CD4-positive, alpha-beta T cell treated with Interleukin-1 beta for 1 hour (primary cell): Measurements from ENCODE around the gene PELI2.

ENCODE experiments used
- DNase-seq, 2 donors: peaks; one replicate each; pipeline ENCODE4 v3.0.0-alpha.2; 2020 to 2022

Gene PELI2, protein sequence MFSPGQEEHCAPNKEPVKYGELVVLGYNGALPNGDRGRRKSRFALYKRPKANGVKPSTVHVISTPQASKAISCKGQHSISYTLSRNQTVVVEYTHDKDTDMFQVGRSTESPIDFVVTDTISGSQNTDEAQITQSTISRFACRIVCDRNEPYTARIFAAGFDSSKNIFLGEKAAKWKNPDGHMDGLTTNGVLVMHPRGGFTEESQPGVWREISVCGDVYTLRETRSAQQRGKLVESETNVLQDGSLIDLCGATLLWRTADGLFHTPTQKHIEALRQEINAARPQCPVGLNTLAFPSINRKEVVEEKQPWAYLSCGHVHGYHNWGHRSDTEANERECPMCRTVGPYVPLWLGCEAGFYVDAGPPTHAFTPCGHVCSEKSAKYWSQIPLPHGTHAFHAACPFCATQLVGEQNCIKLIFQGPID

DNA sequence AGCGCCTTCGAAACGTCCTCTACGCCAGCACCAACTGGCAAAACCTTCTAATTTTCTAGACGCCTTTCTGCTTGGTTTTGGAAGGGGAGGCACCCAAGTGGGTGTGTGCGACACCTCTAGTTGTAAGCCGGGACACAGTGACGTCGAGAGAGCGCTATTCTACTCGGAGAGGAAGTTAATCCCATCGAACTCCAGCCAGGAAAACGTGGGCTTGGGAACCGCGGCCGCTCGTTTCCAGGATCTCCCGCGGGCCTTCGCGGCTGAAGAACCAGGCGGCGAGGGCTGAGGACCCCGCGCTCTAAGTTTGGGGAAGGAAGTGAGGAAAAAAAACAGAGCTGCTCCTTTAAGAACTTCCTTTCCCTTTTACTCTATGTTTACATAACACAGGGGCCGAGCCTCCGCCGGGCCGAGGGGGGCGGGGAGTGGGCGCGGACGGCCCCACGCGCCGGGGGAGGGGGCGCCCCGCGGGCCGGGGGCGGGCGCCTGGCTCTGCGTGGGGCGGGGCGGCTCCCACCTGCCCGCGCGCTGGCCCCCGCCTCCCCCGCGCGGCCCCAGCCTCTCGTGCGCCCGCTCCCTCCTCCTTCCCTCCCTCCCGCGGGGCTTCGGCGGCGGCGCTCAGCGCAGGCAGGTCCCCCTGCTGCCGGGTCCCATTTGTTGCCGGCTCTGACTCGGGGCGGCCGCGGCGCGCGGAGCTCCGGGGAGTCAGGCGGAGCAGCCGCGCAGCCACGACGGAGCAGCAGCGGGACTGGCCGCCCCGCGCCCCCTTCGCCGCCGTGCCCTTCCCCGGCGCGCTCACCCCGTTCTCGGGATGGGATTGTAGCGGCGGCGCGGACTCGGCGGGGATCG lies at the start of gene PELI2:
Gene PELI2 (plus strand): TSS at position 647 of the 846 bp plus-strand sequence. CDS start 250 bp downstream, outside the sequence.
- peak; percentile 84 to 90 for DNase-seq

DNA sequence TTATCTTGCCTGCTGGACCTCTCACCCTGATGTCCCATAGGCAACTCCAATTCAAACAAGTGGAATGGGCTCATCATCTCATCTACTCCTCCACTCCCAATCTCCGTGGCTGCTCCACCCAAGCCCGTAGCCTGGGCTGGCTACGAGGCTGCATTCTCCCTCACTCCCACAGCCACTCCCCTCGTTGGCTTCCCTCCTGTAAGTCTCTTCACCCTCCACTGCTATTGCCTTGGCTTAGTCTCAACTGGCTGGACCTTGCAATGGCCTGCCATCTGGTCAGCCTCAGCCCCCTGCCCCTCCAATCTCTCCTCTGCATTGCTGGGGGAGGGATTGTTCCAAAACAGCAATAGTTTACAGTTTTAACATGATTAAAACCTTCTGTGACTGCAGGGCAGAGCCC lies 44.4 kb upstream of the PELI2 start:
- DNase-seq: no peak

DNA sequence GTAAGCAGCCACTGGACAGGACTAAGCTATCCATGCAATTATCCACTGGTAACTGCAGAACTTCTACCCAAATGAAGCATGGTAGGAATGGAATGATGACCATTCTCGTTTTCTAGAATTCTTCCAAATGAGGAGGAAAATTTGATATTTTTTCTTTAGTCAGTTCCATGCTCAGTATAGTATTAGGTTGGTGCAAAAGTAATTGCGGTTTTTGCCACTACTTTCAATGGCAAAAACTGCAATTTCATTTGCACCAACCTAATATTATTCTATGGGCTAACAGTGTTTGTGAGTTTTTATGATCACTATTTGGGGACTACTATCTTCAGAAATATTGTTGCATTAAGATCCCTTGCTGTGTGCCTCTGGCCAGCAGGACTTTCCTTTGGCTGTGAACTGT lies 42.9 kb upstream of the PELI2 start:
- DNase-seq: no peak

DNA sequence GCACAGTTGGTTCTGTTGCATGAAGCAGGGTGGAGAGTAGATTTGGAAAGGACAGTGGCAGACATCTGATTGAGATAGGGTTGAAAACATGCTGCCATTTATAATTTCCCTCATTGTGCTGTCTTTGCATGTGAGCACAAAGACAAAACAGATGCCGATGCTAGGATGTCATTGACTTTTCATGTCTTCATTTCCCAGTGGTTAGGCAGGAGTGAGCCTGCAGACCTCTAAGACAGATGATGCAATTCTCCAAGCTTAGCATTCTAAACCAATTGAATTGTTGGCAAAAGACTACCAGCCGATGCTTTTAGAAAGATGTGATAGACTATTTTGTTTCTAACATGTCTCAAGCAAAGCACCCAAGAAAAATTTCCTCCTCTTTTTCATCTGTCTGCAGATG lies 37.1 kb upstream of the PELI2 start:
- no peak for DNase-seq

DNA sequence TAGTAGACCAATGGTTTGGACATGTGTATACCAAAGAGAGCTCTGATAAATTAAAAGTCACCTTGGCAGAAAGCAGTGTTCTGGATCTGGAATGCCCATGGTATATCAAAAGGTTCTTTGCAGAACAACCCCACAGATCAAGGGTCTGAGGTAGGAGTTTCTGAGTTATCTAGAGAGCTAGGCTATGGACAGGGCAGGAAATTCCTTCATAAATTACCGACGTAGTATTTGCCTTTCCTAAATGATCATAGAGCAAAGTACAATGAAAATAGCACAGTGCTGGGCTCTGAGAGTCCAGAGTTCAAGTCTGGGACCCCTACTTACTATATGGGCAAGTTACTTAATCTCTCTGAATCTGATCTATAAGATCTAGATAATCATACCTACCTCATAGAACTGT lies 35.3 kb upstream of the PELI2 start:
- DNase-seq: no peak

DNA sequence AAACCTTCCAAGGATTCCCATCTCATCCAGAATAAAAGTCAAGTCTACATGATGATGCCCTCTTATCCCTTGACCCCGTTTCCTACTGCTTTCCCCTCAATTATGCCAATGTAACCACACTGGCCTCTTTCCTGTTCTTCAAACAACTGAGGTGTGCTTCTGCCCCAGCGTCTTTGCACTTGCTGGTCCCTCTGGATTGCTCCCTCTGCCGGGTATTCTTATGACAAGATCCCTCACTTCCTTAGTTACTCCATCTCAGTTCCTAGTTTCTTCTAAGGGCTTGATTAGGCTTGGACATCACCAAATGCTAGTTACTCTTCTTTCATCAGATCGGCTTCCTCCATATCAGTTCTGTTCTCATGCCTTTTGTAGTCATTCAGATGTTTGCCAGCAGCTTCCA lies 32.7 kb upstream of the PELI2 start:
- no peak for DNase-seq

DNA sequence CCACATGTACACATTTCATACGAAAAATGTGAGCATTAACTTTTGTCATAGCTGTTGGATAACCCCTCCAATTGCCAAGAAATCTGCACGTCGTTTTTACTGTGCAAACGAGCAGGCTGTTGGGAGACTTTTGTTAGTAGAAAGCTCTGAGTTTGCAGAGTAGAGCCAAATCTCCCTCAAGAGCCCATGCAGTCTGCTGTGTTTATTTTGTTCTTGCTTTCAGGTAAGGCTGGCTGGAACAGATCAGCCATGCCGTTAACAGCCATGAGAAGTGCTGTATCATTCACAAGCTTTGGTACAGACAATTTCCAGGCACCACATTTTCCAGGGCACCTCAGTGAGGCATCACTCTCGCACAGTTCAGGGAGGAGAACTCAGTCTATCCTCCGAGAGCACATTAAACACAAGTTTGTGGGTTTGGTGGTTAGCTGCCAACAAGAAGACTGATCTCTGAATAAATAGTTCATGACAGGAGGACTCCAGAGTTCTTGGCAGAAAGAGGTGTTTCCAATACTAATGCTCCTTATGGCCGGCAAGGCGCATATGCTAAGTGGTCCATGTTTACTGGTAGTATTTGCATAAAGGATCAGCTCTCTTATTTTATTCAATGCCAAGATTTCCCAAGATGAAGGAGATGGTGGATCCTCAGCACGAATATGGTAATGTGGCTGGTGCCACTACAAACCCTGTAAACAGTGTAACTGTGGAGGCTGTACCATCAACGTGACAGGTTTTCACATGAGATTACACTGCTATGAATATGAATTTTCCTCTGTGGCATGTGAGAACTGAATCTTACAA lies 30.3 kb upstream of the PELI2 start:
- no peak for DNase-seq

DNA sequence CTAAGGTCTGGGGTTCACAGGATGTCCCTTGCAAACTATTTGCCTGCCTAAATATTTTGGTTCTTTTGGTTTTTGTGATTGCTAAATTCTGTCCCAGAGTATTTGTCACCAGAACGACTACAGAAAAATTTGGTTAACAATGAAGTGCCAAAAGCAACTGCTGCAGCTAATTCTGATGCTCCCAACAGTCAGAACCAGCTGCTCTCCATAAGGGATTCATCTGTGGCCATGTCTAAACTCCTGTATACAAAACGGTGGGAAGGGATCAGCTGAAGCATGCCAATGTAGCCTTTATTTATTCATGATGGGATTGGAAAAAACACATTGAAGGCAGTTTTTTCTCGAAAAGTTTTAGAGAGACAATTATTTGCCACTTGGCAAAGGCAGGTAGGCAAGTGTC lies 29.3 kb upstream of the PELI2 start:
- DNase-seq: no peak

DNA sequence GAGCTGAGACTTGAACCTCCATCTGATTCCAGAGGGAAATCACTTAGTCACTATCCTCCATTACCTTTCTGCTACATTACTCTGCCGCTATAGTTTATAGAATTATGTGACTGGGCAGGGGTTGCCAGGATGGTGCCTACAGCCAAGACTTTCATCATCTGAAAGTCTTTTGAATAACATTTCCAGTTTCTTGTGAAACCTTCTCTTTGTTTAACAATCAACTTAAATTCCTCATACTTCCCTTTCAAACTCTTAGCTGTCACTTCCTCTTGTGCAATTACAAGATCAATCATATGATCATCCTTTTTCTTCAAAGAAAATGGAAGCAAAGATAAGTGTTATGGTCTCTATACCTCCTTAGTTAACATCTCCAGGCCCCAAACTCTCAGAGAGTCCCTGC lies 25.4 kb upstream of the PELI2 start:
- DNase-seq: peak in 1 of 2 donors; percentile 27

DNA sequence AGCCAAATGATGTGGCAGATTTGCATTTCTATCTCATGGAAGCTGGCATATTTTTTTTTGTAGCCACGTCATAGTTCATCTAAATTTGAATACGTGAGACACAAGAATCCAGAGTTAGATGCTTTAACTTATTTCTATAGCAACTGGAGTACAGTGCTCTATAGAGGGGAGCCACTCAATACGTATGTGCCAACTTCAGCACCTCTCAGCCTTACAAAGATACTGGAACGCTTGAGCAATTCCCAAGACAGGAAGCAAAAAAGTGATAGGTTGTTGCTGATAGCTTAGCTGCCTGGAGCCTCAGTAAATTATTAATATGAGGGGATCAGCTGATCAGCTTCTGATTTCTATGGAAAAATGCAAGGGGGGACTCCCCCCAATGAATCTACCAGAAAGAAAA lies 24.1 kb upstream of the PELI2 start:
- DNase-seq: no peak

DNA sequence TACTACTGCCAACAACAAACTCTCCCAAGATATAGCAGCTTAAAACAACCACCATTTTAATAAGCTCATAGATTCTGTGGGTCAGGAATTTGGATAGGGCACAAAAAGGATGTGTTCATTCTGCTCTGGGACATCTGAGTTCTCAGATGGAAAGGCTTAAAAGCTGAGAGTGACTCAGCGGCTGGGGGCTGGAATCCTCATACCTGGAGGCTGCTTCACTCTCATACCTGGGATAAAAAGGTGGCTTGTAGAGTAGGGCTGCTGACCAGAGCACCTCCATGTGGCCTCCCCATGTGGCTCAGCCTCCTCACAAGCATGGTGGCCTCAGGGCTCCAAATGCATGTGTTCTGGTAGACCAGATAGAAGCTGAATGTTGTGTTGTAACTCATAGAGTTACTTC lies 20.2 kb upstream of the PELI2 start:
- no peak for DNase-seq

DNA sequence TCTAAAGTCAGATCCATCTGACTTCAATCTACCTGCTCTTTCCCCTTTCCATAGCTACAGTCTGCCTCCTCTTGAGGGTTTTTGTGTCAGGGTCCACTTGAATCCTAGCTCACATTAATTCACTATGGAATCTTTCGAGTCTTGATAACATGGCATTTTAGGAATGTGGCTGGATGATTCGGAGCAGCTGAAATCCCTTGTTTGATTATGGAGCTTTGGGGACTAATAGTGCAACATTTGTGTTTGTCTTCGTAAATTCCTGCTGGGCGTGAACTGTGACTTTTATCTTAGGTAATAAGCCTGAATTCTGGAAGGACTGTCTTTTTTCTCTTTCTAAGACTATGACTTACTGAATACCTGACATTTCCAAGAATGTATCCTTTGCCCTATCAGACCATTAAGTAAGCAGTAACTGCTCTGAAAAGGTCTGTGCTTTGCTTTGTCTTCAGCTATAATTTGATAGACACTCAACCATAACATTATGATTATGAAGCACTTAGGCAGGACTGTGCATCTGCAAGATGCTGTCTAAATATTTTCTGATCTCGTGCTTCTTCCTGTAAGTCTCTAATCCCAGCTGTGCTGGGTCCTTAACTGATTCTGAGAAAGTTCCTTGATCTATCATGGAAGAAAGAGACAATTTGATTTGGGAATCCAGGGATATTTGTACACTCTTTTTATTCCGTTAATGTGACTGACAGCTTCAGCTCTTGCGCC lies 19.0 kb upstream of the PELI2 start:
- no peak for DNase-seq

DNA sequence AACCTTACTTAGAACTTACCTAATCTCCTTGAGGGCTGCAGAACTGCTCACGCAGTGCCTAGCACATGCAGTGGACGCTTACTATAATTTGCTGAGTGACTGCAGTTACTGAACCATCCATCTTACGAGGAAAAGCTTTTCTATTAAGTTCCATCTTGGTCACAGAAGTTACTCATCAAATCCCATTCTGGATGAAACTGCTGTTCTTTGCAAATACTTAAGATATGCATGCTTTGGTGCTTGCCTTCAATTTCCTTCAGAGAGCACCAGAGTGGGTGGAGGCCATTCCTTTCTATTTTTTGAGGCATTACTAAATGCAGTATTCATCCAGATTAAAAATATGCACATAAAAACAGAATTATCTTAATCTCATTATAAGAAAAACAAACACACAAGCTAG lies 17.7 kb upstream of the PELI2 start:
- no peak for DNase-seq

DNA sequence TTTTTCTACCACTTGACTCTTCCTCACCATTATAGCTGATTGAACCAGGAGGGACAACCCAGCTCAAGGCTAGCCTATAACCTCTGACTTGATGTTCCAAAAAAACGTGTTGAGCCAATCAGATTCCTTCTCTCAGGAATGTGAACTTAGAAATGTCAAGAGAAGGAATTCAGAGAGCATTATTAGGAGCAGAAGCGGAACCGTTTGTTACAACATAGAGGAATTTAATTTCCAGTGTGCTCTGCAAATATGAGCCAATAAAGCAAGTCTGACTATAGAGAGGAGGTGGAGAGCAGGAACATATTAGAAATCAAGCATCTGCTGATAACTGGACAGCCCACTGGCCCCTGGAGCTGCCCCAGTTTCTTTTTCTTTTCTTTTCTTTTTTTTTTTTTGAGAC lies 15.3 kb upstream of the PELI2 start:
- DNase-seq: no peak

DNA sequence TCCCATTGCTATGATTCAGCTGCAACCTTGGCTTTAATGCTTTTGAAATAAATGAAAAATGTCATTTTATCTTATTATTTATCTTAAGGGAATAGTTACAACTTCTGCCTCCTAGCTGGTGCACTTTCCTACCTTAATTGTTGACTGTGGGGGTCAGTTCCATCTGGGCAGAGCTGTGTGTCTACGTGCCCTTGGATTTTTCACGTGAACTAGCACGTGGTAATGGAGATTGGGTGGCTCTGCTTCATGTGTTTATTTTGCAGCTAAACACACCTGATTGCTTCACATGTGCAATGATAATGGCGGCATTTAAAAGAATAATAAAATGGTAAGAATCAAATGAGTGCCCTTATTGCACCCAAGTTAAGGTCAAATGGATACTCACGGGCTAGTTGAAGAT lies 10.6 kb upstream of the PELI2 start:
- DNase-seq: no peak

DNA sequence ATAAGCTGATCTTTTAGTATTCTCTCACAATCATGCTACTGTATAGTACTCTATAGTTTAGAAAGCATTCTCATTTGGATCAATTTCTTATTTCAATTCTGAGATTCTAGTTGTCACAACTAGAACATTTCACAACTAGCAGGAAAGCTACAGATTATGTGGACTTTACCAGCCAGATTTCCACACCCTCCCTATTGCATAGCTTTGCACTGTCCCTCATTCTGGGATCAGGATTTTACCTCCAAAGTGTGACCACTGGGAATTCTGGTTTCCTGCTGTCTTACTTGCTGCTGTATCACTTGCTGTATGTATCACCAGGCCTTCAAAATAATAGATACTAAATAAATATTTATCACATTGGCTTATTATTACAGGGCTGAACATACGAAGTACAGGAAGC lies 10.2 kb upstream of the PELI2 start:
- DNase-seq: no peak

DNA sequence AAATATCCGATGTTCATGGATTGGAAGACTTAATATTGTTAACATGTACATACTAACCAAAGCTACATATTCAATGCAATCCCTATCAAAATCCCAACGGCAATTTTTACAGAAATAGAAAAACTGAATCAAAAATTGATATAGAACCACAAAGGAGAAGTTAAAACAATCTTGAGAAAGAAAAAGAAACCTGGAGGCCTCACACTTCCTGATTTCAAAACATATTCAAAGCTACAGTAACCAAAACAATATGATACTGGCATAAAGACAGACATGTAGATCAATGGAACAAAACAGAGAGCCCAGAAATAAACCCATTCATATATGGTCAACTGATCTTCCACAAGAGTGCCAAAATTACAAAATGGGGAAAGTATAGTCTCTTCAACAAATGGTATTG lies 5.4 kb upstream of the PELI2 start:
- no peak for DNase-seq

DNA sequence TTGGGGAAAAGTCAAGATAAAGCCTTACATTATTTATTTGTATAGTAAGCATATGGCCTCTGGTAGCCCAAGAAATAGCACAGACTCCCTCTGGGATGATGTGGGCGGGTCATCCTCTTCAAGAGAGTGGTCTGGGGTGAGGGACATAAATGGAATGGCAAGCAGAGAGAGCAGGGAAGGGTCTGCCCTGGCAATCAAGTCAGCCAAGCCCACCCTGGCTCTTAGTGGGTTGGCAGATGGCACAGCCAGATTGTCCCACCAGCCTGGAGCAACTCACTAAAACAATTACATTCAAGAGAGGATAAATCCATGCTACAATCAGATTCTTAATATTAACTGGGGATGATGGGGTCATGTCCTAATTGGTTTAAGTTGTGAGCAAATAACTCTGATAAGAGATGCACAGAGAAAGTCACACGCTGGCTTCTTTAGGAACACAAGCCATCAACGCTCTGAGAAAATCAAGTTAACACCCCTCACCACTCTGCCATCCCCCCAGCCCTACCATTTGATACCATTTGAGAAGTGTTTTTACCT lies 2.8 kb upstream of the PELI2 start:
- DNase-seq: no peak

DNA sequence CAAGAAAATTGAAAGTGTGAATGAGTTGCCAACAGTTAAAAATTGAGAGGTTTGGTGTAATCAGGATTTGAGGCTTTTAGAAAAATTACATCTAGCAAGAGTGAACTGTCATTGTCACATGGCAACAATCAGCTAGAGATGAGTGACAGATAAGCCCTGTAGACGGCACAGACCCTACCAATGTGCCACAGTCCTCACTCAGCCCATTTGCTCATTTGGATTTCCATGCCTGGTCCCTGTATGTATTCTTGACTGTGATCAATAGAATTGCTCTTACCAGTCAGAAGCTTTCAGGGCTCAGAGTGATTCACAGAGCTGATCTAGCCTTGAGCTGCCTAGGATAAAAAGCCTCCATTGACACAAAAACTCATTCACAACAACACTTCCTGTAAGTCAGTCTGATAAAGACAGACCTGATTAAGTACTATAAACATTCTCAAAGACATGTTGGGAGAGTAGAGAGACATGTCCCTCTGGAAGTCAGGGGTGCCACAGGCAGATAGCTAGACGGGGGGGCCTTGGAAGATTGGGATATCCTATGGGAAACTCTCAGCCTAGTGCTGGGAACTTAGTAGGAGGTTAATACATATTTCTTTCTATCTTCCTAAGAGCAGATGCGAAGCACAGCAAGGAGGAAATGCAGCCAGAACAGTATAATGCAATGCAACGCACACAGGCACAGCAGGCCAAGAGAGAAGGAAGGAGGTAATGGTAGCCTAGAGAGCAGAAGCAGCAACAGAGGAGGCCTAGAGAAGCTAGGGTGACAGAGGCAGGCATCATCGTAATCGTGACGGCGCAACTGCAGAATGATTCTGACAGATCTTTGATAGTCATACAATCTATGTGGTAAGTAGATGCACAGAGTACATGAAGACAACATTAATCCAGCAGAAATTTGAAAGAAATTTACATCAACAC lies 2.0 kb upstream of the PELI2 start:
- peak in 1 of 2 donors; percentile 14 for DNase-seq

DNA sequence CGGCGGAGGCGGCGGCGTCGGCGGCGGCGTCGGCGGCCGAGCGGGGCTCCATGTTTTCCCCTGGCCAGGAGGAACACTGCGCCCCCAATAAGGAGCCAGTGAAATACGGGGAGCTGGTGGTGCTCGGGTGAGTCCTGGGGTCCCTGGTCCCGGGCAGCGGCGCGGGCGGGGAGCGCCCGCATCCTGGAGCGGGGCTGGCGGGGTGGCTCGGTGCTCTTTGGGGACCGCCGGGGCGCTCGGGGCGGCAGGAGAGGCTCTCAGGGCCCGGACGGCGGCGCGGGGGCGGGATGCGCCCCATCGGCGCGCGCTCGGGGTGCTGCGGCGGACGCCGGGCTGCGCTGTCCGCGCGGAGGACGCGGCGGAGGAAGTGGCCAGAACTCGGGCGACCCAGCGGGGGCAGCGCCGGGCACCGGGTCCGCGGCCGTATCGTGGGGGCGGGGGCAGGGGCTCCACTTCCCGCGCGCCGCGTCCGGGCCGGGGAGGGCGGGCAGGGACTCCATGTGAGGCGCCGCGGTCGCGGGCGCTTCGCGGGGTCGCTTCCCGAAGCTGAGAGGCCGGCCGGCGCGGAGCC lies 485 bp downstream of the PELI2 start:
- peak in 1 of 2 donors; percentile 11 for DNase-seq
